ENCODE results near the gene KIF3A.

KIF3A gene

GRCh38 chr5:132658381-132659302 lies 78.7 kb downstream of the KIF3A start:
- no peaks in the 10 kb centered on the region for H3K4me1 ChIP-seq (ENCODE audit: control insufficient read depth, insufficient read depth, low read length)
- ChIA-PET CTCF (interaction anchor here (1.6 kb wide), 1 partner anchor 18 kb away, joined by 7 read pairs; no protein-coding TSS in a partner anchor), POLR2A (no interaction called here)
- TF ChIP-seq YY2 (tag by site-specific recombination; IDR thresholded peaks at IDR 0.05) = no peak
- TF ChIP-seq ZBTB6 (tag by site-specific recombination; IDR thresholded peaks at IDR 0.05) = no peak
- no peak for TF ChIP-seq ZNF148 (tag by site-specific recombination; IDR thresholded peaks at IDR 0.05; ENCODE audit: borderline replicate concordance)
- no peak for TF ChIP-seq ZNF621 (tag by site-specific recombination; IDR thresholded peaks at IDR 0.05)
- no peak for TF ChIP-seq ZBTB8A (tag by site-specific recombination; IDR thresholded peaks at IDR 0.05)
- TF ChIP-seq ZNF76 (tag by site-specific recombination; IDR thresholded peaks at IDR 0.05; ENCODE audit: borderline replicate concordance, low read depth) = no peak
- TF ChIP-seq ZNF558 (tag by site-specific recombination; IDR thresholded peaks at IDR 0.05) = no peak
- TF ChIP-seq TCF7L2 (IDR thresholded peaks at IDR 0.05; ENCODE audit: borderline replicate concordance, low read depth, low read length) = no peak
- TF ChIP-seq KLF17 (tag by site-specific recombination; IDR thresholded peaks at IDR 0.05) = no peak
- TF ChIP-seq ZNF585B (tag by site-specific recombination; IDR thresholded peaks at IDR 0.05) = no peak
- TF ChIP-seq KLF7 (tag by site-specific recombination; IDR thresholded peaks at IDR 0.05; ENCODE audit: borderline replicate concordance) = no peak
- no peak for TF ChIP-seq PRDM10 (tag by site-specific recombination; IDR thresholded peaks at IDR 0.05)
- TF ChIP-seq MEIS1 (CRISPR knock-in tag; IDR thresholded peaks at IDR 0.05; ENCODE audit: borderline replicate concordance) = no peak
- H3K27ac ChIP-seq (ENCODE audit: extremely low read depth, low read depth, low read length) = no peak overlapping the region
- no peak overlapping the region for H3K4me3 ChIP-seq (ENCODE audit: low read depth, low read length)
- no peaks in the 10 kb centered on the region for H3K36me3 ChIP-seq (ENCODE audit: control insufficient read depth in 2 of 2, insufficient read depth in 1 of 2, low read length in 2 of 2)
- no peaks in the 10 kb centered on the region for H3K9me3 ChIP-seq (ENCODE audit: control insufficient read depth, insufficient read depth, low read depth, low read length)

- Histone ChIP-seq H3K27ac (ENCODE audit: extremely low read depth, low read depth, low read length) (no peak within 1 kb of the TSS), H3K4me1 (ENCODE audit: control insufficient read depth, insufficient read depth, low read length) (no peaks in the 10 kb centered on the region), H3K9me3 (ENCODE audit: control insufficient read depth, insufficient read depth, low read depth, low read length) (no peaks in the 10 kb centered on the region), H3K36me3 (ENCODE audit: control insufficient read depth in 2 of 2, insufficient read depth in 1 of 2, low read length in 2 of 2) (no peaks in the 10 kb centered on the region), H3K4me3 (ENCODE audit: low read depth, low read length) (no peak within 1 kb of the TSS)
- ChIA-PET CTCF (interaction anchor here (1.6 kb wide), 1 partner anchor 19 kb away, joined by 7 read pairs; no protein-coding TSS in a partner anchor), POLR2A (no interaction called here)
- TF ChIP-seq ZNF623 (tag by site-specific recombination; IDR thresholded peaks at IDR 0.05) (no peak), ZNF529 (tag by site-specific recombination; IDR thresholded peaks at IDR 0.05; ENCODE audit: insufficient replicate concordance) (no peak), ZNF239 (tag by site-specific recombination; IDR thresholded peaks at IDR 0.05) (no peak), ZNF488 (tag by site-specific recombination; IDR thresholded peaks at IDR 0.05) (no peak), ZNF138 (tag by site-specific recombination; IDR thresholded peaks at IDR 0.05; ENCODE audit: borderline replicate concordance) (no peak), ZNF658 (tag by site-specific recombination; IDR thresholded peaks at IDR 0.05) (no peak), EGR2 (tag by site-specific recombination; IDR thresholded peaks at IDR 0.05; ENCODE audit: low read depth) (no peak), ZNF324 (tag by site-specific recombination; IDR thresholded peaks at IDR 0.05) (no peak), ZNF391 (tag by site-specific recombination; IDR thresholded peaks at IDR 0.05; ENCODE audit: borderline replicate concordance, low read depth) (no peak)
Measured at GRCh38 chr5:132657676-132658380, 79.5 kb downstream of the KIF3A start, which contains the start of gene IL13. TSS of gene IL13 (plus strand) at chr5:132658173. CDS start at chr5:132658187, 14 bp downstream.

Data from HEK293 (cell line).